Femur (tissue), 1 donor: ENCODE measurements around the gene APC.
A peak's percentile ranks its signal among the peaks of the same experiment; 100 is the strongest.
"Not testable (repeated sequence)": the region's sequence is repeated elsewhere in the genome, so short reads cannot be mapped to it uniquely, and the experiment has no call there.

Source experiments
- DNase-seq: peaks from one replicate; pipeline ENCODE4 v3.0.0-alpha.2; 2017

APC gene

GRCh38 chr5:112861638-112861985 lies 123.9 kb downstream of the APC start:
- no peak for DNase-seq

- no peak for DNase-seq
These were observed 124.4 kb downstream of the APC start for GRCh38 chr5:112862085-112862484.

GRCh38 chr5:112863549-112863948 lies 125.9 kb downstream of the APC start:
- no peak for DNase-seq

GRCh38 chr5:112865128-112865527 lies 127.4 kb downstream of the APC start:
- DNase-seq, result no peak

GRCh38 chr5:112866739-112867138 lies 129.1 kb downstream of the APC start:
- DNase-seq, result no peak

- no peak for DNase-seq
These were observed 129.7 kb downstream of the APC start for GRCh38 chr5:112867411-112867810.

GRCh38 chr5:112869948-112870347 lies 132.3 kb downstream of the APC start:
- DNase-seq, result no peak

DNA sequence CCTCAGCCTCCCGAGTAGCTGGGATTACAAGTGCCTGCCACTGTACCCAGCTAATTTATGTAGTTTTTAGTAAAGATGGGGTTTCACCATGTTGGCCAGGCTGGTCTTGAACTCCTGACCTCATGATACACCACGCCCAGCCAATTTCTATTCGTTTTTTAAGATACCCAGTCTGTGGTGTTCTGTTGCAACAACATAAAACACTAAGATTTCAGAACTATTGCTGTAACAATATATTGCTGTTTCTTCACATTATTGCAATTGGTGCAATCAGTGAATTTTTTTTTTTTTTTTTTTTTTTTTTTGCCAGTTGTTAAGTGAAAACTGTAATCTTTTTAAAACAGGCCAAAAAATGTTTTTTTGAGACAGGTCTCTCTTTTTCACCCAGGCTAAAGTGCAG lies 133.3 kb downstream of the APC start:
- no peak for DNase-seq

DNA sequence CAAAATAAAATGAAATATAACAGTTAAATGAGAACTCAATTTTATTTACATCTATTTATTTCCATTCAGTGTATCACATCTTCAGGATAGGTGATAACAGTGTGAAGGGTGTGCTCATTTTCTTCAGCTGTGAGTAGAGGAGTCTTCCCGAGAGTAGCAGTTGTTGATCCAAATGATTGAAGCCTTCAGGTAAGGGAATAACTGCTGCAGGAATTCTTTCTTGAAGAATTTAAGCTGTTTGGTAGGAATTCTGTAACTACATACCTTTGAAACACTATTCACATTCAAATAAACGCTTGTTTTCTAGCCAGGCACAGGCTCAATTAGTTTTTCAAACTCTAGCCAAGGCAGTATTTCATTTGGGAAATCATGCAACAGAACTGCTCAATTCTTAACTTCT lies 138.7 kb downstream of the APC start:
- DNase-seq, result no peak

DNA sequence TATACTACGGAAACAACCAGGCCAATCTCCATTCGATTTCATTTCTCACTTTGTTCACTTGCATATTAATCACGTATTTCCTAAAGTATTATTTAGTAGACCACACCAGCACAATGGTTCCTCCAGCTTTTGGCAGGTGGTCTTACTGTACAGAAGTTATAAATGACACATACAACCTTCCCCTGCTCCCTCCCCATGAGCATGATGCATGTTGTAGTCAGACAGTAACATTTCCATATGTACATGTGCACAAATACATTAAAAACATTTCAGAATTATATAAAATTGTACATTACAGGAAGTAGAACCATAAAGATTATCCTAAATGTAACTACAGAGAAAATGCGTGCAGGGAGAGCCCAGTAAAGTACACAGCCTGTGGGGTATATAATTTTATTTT lies 140.4 kb downstream of the APC start:
- DNase-seq, result no peak

GRCh38 chr5:112878760-112879159 lies 141.1 kb downstream of the APC start:
- DNase-seq, result no peak

DNA sequence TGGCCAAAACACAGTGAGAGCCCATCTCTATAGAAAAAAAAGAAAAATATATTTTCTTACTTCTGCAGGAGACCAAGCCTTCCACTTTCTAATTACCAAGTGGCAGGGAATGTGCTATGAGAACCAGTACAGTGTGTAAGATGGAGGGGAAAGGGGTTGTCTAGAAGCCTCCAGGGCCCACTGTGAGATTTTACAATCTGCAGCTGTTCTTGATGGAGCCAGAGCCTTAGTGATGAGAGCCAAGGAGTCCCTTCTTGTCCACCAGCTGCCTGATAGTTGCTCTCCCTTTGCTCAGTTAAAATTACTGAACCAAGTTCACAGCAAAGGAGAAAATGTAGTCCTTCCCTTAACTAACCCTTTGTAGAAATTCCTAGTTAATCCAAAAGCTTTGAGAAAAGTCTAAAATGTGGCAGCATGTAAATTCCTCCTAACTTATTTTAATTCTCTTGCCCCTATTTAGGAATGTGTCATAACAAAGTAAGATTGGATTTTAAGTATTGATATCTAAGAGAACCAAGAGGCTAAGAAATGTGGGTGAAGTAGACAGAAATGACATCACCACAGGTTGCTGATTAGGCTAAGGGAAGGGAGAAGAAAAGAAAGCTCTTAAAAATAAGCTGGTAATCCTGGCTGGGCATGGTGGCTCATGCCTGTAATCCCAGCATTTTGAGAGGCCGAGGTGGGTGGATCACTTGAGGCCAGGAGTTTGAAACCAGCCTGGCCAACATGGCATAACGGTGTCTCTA lies 142.7 kb downstream of the APC start:
- DNase-seq, result peak; percentile 50

- DNase-seq, result no peak
These were observed 145.5 kb downstream of the APC start for GRCh38 chr5:112883192-112883591.

GRCh38 chr5:112885001-112885400 lies 147.3 kb downstream of the APC start:
- no peak for DNase-seq

DNA sequence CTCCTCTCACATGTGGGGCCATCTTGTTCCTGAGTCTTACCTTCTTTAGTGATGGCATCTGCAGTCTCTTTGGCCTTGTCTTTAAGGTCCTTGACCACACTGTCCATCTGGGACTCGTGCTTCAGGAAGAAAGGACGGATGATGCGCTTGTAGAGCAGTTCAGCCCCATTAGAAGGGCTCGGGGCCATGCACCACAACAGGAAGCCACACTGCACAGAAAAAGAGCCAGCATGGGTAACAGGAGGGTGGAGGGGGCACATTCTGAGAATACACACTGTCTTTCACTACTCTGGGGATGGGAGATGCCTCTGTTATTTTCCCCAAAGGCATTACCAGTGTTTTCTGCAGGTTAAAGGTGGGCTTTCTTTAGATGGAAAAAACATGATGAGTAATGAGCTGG lies 149.3 kb downstream of the APC start:
- DNase-seq, result no peak

GRCh38 chr5:112892066-112892465 lies 154.4 kb downstream of the APC start:
- not testable (repeated sequence) for DNase-seq

GRCh38 chr5:112892776-112893175 lies 155.1 kb downstream of the APC start:
- no peak for DNase-seq

GRCh38 chr5:112895682-112896081 lies 158.0 kb downstream of the APC start:
- no peak for DNase-seq
